SK-N-MC (cell line): ENCODE data around the gene CCDC38.

Experiments used
- EZH2 ChIP-seq: fragments of 200-600 bp; sonication (generic); IDR thresholded peaks from one replicate; pipeline ENCODE4 v1.6.1; 2017; ENCODE audit warnings: antibody characterized with exemption
- POLR2AphosphoS5 ChIP-seq: IDR thresholded peaks from 2 replicates; pipeline ENCODE4 v1.6.1; 2012; ENCODE audit warnings: mild to moderate bottlenecking, low read depth, low read length, borderline replicate concordance

DNA sequence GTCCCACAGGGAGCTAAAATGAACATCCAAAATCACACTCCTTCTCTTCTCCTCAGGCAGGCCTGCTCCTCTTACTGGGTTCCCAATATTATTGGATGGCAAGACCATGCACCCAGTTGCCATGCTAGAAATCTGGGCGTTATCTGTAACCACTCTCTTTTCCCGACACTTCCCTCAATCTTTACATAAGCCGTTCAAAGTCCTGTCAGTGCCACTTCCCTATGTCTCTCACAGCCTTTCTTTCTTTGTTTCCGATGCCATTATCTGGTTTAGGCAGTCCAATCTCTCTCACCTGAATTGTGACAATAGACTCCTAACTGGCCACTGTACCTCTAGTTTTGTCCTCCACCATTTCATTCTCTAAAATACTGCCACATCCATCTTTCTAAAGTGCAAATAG is 59.5 kb downstream of the CCDC38 start:
- TF ChIP-seq POLR2AphosphoS5 (no peak), EZH2 (no peak)
